H1 (cell line): ENCODE measurements around the gene TCF20. TPM values are rescaled to one million over a fixed set of nuclear protein-coding genes. Genes with fewer than 3 reads are reported as not detected.

Source experiments
- BCL11A ChIP-seq, 2 experiments: IDR thresholded peaks; one replicate each; pipeline ENCODE4 v1.6.1; 2011; ENCODE audit warnings: low read depth in 2 of 2, low read length in 2 of 2, mild to moderate bottlenecking in 2 of 2
- CTBP2 ChIP-seq: IDR thresholded peaks from 2 replicates; pipeline ENCODE4 v1.7.0; 2011; ENCODE audit warnings: borderline replicate concordance, mild to moderate bottlenecking, moderate library complexity, mixed read lengths, low read length; ENCODE audit not compliant: insufficient read depth, insufficient read length
- GTF2F1 ChIP-seq: IDR thresholded peaks from 2 replicates; pipeline ENCODE4 v1.6.1; 2012; ENCODE audit warnings: low read depth, low read length, improper control_type of control experiment, borderline replicate concordance
- JUN ChIP-seq: IDR thresholded peaks from 2 replicates; pipeline ENCODE4 v1.6.1; 2011; ENCODE audit warnings: low read depth, mild to moderate bottlenecking, improper control_type of control experiment, low read length
- POU5F1 ChIP-seq: IDR thresholded peaks from 2 replicates; pipeline ENCODE4 v1.6.1; 2011; ENCODE audit warnings: low read depth, mild to moderate bottlenecking, low read length, moderate library complexity
- RAD21 ChIP-seq, 2 experiments: IDR thresholded peaks in 1 of 2; conservative IDR thresholded peaks in 1 of 2; 2 replicates each; pipeline ENCODE4 v1.6.1; 2011; ENCODE audit warnings: low read depth in 2 of 2, low read length in 2 of 2, improper control_type of control experiment in 1 of 2, inconsistent platforms in 1 of 2, mild to moderate bottlenecking in 1 of 2, moderate library complexity in 1 of 2
- RBBP5 ChIP-seq: IDR thresholded peaks from 2 replicates; pipeline ENCODE4 v1.7.1; 2012; ENCODE audit warnings: low read depth, mild to moderate bottlenecking, inconsistent platforms, low read length, moderate library complexity, borderline replicate concordance
- RXRA ChIP-seq: IDR thresholded peaks from 2 replicates; pipeline ENCODE4 v1.6.1; 2011; ENCODE audit warnings: low read depth, mild to moderate bottlenecking, low read length, moderate library complexity; ENCODE audit not compliant: insufficient read depth
- SP2 ChIP-seq: IDR thresholded peaks from 2 replicates; pipeline ENCODE4 v1.6.1; 2012; ENCODE audit warnings: mild to moderate bottlenecking, low read length, inconsistent platforms
- TAF1 ChIP-seq: IDR thresholded peaks from 2 replicates; pipeline ENCODE4 v1.6.1; 2011; ENCODE audit warnings: mild to moderate bottlenecking, low read depth, low read length
- TBP ChIP-seq: IDR thresholded peaks from 2 replicates; pipeline ENCODE4 v1.6.1; 2011; ENCODE audit warnings: low read depth, low read length, improper control_type of control experiment
- TCF12 ChIP-seq: IDR thresholded peaks from 2 replicates; pipeline ENCODE4 v1.6.1; 2011; ENCODE audit warnings: low read depth, mild to moderate bottlenecking, low read length
- polyA plus RNA-seq, 7 experiments: library from polyadenylated mRNA; depleted of rRNA in 3 of 7; stranded (reverse) in 5 of 7; unstranded in 2 of 7; fragments of >200 nt in 5 of 7; fragments of 200-250 nt in 2 of 7; gene quantifications; 1 replicate in 5 of 7; 2 replicates in 1 of 7; 4 replicates in 1 of 7; pipeline versions ENCODE4 v1.2.1 to v1.2.3, GENCODE V29; 2011 to 2013; ENCODE audit warnings: missing spikeins in 2 of 7, mixed read lengths in 2 of 7
- total RNA-seq: library from RNA; stranded (reverse); fragmentation: NEBNext Ultra II Directional; extraction: Animal tissue kit (Norgen Biotek cat#: 25700); gene quantifications from 2 replicates; pipeline ENCODE4 v1.2.1, GENCODE V29; 2021

TCF20 gene
- total and polyA plus RNA-seq, 2 of the 8 experiments (the other 6 are each of a cell fraction or from before 2014, with no cell fraction given): 22.0 to 79.8 TPM

DNA sequence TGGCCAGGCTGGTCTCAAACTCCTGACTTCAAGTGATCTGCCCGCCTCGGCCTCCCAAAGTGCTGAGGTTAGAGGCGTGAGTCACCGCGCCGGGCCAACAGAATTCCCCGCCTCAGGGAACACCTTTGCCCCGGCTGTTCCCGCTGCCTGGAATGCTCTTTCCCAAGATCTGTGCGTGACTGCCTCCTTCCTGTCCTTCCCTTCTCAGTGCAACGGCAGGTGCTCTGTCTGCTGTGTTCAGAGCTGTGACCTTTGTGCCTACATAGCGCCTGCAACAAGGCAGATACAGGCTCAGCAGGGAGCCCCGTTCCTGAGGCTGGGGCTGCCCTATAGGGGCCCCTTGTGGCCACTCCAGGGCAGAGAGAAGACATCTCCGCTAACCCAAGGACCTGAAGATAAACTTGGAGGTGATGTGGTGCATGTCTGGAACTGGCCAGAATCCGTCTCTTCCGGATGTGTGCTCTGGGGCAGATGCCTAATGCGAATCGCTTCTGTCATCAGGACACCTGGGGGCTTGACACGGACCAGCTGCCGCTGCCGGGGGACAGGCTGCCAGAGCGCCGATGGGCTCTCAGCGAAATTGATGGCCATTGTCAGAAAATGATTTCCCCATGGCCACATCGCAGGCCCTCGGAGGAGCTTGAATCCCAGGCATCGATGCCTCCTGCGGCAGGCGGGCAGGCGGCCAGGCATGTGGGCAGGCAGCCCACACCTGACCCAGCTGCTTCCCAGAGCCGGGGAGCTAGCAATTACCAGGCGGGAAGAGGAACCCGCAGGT, 43.5 kb upstream of the TCF20 start (continued):
- no peak for TF ChIP-seq POU5F1
- TF ChIP-seq RXRA: no peak
- TF ChIP-seq BCL11A (IDR thresholded peaks at IDR 0.05; ENCODE audit: low read depth in 2 of 2, low read length in 2 of 2): no peak
- TF ChIP-seq TAF1: no peak
- TF ChIP-seq RBBP5: no peak
- no peak for TF ChIP-seq GTF2F1
- TF ChIP-seq RAD21 (IDR thresholded peaks at IDR 0.05 in 1 of 2, conservative IDR thresholded peaks at IDR 0.05 in 1 of 2; ENCODE audit: low read depth in 2 of 2, low read length in 2 of 2): peak; percentile 79 to 86
- TF ChIP-seq TCF12: peak; percentile 18; the same call in 1 of the 2 replicates
- no peak for TF ChIP-seq SP2
- no peak for TF ChIP-seq JUN
- no peak for TF ChIP-seq TBP
- TF ChIP-seq CTBP2: peak; percentile 33
